ENCODE measurements around the gene OSTC. TPM values are rescaled to one million over a fixed set of nuclear protein-coding genes. Genes with fewer than 3 reads are reported as not detected.

OSTC gene
- 10 to 100 TPM; 81.4 to 85.1 TPM for total RNA-seq

- CTCF ChIA-PET, result interaction anchor here (0.5 to 1.4 kb wide), 5 partner anchors 18 to 78 kb away, joined by 3 to 7 read pairs (median 4); partner anchors contain the start of gene RPL34
- Mint-ChIP-seq H3K27ac (peak within 1 kb of the TSS; percentile 82), H3K4me1 (peaks cover 39% of the 10 kb centered on the region), H3K9me3 (no peaks in the 10 kb centered on the region), H3K4me3 (peak within 1 kb of the TSS; percentile 92), H3K36me3 (ENCODE audit: low read depth) (peaks cover 17% of the 10 kb centered on the region), H3K27me3 (no peaks in the 10 kb centered on the region)
- peak; percentile 91 for DNase-seq
- POLR2A ChIA-PET, result interaction anchor here (0.7 to 3.9 kb wide), 13 partner anchors 9 to 661 kb away, joined by 3 to 41 read pairs (median 5); partner anchors contain the start of genes HADH and RPL34
Observed at GRCh38 chr4:108650212-108651013, at the start of gene OSTC. OSTC (plus strand) TSS chr4:108650599; CDS start chr4:108650656, 57 bp downstream.

- CTCF ChIA-PET, result no interaction called here
- Mint-ChIP-seq H3K27ac (no peak overlapping the region), H3K4me1 (peaks cover 11% of the 10 kb centered on the region), H3K4me3 (no peak overlapping the region), H3K9me3 (peaks cover under 1% of the 10 kb centered on the region), H3K27me3 (no peaks in the 10 kb centered on the region), H3K36me3 (ENCODE audit: low read depth) (no peaks in the 10 kb centered on the region)
- POLR2A ChIA-PET, result no interaction called here
- no peak for DNase-seq
Observed at GRCh38 chr4:108601106-108601505, 49.3 kb upstream of the OSTC start.

DNA sequence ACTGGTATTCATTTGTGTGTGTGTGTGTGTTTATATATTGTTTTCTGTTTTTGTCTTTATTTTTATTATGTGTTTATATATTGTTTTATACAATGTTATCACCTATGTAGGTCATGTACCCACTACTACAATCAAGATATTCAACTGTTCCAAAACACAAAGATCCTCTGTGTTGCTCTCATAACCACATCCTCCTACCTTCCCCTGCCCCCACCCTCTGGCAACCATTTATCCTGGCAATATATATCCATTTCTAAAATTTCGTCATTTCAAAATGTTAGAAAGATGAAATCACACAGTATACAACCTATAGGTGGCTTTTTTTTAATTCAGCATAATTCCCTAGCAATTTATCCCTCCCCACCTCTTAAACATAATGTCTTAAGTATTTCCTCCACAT is 48.9 kb upstream of the OSTC start:
- Mint-ChIP-seq H3K4me3 (no peak overlapping the region), H3K4me1 (peaks cover 11% of the 10 kb centered on the region), H3K36me3 (ENCODE audit: low read depth) (no peaks in the 10 kb centered on the region), H3K27me3 (no peaks in the 10 kb centered on the region), H3K27ac (no peak overlapping the region), H3K9me3 (peaks cover 2% of the 10 kb centered on the region)
- CTCF ChIA-PET, result interaction anchor here (0.9 kb wide), 1 partner anchor 571 kb away, joined by 3 read pairs; no protein-coding TSS in a partner anchor
- no peak for DNase-seq
- POLR2A ChIA-PET, result no interaction called here

- H3K27ac Mint-ChIP-seq, result no peak overlapping the region
- ChIA-PET CTCF (interaction anchor here (0.9 kb wide), 1 partner anchor 571 kb away, joined by 3 read pairs; no protein-coding TSS in a partner anchor), POLR2A (no interaction called here)
Observed at GRCh38 chr4:108602163-108602562, 48.2 kb upstream of the OSTC start.

GRCh38 chr4:108607079-108607815 is 43.2 kb upstream of the OSTC start:
- H3K27ac Mint-ChIP-seq, result no peak overlapping the region
- DNase-seq, result no peak
- H3K36me3 Mint-ChIP-seq (ENCODE audit: low read depth), result peaks cover 5% of the 10 kb centered on the region
- H3K9me3 Mint-ChIP-seq, result peaks cover 2% of the 10 kb centered on the region
- CTCF ChIA-PET, result interaction anchor here (0.6 to 1.1 kb wide), 3 partner anchors 13 to 35 kb away, joined by 3 to 4 read pairs (median 3); no protein-coding TSS in a partner anchor
- no peak overlapping the region for H3K4me3 Mint-ChIP-seq
- H3K4me1 Mint-ChIP-seq, result no peaks in the 10 kb centered on the region
- H3K27me3 Mint-ChIP-seq, result no peaks in the 10 kb centered on the region
- POLR2A ChIA-PET, result interaction anchor here (1.6 kb wide), 1 partner anchor 12 kb away, joined by 4 read pairs; no protein-coding TSS in a partner anchor

More at GRCh38 chr4:108602163-108602562, 48.2 kb upstream of the OSTC start:
- H3K9me3 Mint-ChIP-seq, result peaks cover 2% of the 10 kb centered on the region
- no peaks in the 10 kb centered on the region for H3K27me3 Mint-ChIP-seq
- no peak overlapping the region for H3K4me3 Mint-ChIP-seq
- peaks cover 5% of the 10 kb centered on the region for H3K36me3 Mint-ChIP-seq (ENCODE audit: low read depth)
- DNase-seq, result no peak
- H3K4me1 Mint-ChIP-seq, result peaks cover 11% of the 10 kb centered on the region

DNA sequence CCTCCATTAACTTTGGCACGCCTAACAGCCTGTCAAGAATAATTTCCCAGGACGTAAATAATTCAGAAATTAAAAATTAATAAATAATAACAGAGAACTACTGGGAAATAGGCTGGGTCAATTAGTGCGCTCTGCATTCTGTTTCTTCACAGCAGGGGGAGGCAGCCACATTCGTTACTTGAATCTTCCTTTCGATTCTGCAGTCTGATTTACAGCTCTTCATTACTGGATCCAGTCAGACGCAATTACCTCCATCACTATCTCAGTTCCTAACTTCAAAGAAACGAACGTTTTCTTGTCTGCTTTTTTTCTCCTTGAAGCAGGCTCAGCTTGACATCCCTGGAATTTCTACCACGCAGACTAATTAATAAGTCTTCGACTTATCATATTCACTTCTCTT is 39.0 kb upstream of the OSTC start:
- Mint-ChIP-seq H3K27me3 (no peaks in the 10 kb centered on the region), H3K9me3 (peaks cover 4% of the 10 kb centered on the region), H3K27ac (no peak overlapping the region), H3K4me3 (no peak overlapping the region), H3K4me1 (no peaks in the 10 kb centered on the region), H3K36me3 (ENCODE audit: low read depth) (peaks cover 13% of the 10 kb centered on the region)
- no peak for DNase-seq
- POLR2A ChIA-PET, result no interaction called here
- CTCF ChIA-PET, result interaction anchor here (1.0 kb wide), 1 partner anchor 8 kb away, joined by 6 read pairs; no protein-coding TSS in a partner anchor

- POLR2A ChIA-PET, result no interaction called here
- no peaks in the 10 kb centered on the region for H3K27me3 Mint-ChIP-seq
- H3K9me3 Mint-ChIP-seq, result peaks cover 6% of the 10 kb centered on the region
- H3K36me3 Mint-ChIP-seq (ENCODE audit: low read depth), result peaks cover 15% of the 10 kb centered on the region
- H3K4me1 Mint-ChIP-seq, result no peaks in the 10 kb centered on the region
- H3K4me3 Mint-ChIP-seq, result no peak overlapping the region
- H3K27ac Mint-ChIP-seq, result no peak overlapping the region
- CTCF ChIA-PET, result no interaction called here
- no peak for DNase-seq
Observed at GRCh38 chr4:108612365-108612764, 38.0 kb upstream of the OSTC start.

- peak; percentile 45 for DNase-seq
- H3K4me1 Mint-ChIP-seq, result peaks cover 51% of the 10 kb centered on the region
- peak overlapping the region; percentile 82 for H3K4me3 Mint-ChIP-seq
- peaks cover 51% of the 10 kb centered on the region for H3K36me3 Mint-ChIP-seq (ENCODE audit: low read depth)
- POLR2A ChIA-PET, result interaction anchor here (0.7 to 3.9 kb wide), 13 partner anchors 11 to 589 kb away, joined by 3 to 41 read pairs (median 4); partner anchors contain the start of genes LEF1 and OSTC
- CTCF ChIA-PET, result interaction anchor here (1.3 to 1.5 kb wide), 2 partner anchors 31 to 600 kb away, joined by 6 to 7 read pairs; partner anchors contain the start of gene OSTC
- peak overlapping the region; percentile 87 for H3K27ac Mint-ChIP-seq
- H3K9me3 Mint-ChIP-seq, result peaks cover 6% of the 10 kb centered on the region
- no peaks in the 10 kb centered on the region for H3K27me3 Mint-ChIP-seq
Observed at GRCh38 chr4:108619372-108620100, 30.9 kb upstream of the OSTC start.

- Mint-ChIP-seq H3K9me3 (peaks cover 6% of the 10 kb centered on the region), H3K36me3 (ENCODE audit: low read depth) (peaks cover 59% of the 10 kb centered on the region), H3K27ac (peak within 1 kb of the TSS; percentile 87), H3K27me3 (no peaks in the 10 kb centered on the region), H3K4me3 (peak within 1 kb of the TSS; percentile 82), H3K4me1 (peaks cover 54% of the 10 kb centered on the region)
- ChIA-PET CTCF (interaction anchor here (1.3 to 1.5 kb wide), 2 partner anchors 30 to 601 kb away, joined by 6 to 7 read pairs; partner anchors contain the start of gene OSTC), POLR2A (interaction anchor here (0.7 to 3.9 kb wide), 15 partner anchors 10 to 900 kb away, joined by 3 to 41 read pairs (median 4); partner anchors contain the start of genes LEF1, OSTC and PAPSS1)
- peak; percentile 96 for DNase-seq
Observed at GRCh38 chr4:108620101-108620932, 30.1 kb upstream of the OSTC start, which contains the start of gene RPL34. RPL34 (plus strand) TSS chr4:108620576; CDS start chr4:108621960, 1,384 bp downstream.

DNA sequence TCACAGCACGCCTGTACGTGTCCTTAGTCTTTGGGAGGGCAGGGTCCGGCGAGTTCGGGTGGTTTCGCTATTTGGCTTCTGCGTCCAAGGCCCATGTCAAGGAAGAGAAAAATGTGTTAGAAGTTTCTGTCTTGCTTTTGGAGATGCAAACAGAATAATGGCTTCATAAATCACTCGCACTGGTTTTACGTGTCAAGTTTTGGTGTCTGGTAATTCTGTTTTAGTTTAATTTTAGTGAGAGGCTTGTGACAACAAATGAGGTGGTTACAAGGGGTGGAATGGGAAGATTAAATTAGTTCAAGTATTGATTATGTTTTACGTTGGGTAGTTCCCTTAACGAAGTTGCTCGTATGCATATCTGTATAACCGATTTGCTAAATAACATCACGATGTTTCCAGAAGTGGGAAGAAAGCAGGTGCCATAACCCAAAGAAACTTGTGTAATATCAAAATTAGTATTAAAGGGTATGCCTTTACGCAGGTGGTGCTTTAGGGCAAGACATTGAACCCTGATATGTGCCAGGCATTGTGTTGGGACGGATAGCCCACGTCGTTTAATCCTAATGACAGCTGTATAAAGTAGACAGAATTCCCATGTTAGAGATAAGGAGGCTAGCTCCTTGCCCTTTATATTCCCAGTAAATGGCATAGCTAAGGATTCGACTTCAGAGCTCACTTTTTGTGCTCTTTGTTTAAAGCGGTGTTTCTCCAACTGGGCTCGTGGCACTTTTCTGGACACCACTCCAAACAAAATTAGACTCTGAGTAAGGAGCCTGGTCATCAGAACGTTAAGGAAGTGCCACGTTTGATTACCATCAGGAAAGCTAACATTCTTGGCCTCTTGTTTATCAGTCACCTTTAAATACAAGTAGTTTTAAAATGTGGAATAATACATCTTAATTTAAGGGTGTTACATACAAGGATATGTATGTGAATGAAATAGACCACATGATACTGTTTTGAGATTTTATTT is 29.2 kb upstream of the OSTC start:
- peaks cover 57% of the 10 kb centered on the region for H3K4me1 Mint-ChIP-seq
- ChIA-PET POLR2A (interaction anchor here (1.1 to 3.9 kb wide), 11 partner anchors 10 to 901 kb away, joined by 3 to 41 read pairs (median 5); partner anchors contain the start of genes LEF1, OSTC and PAPSS1), CTCF (interaction anchor here (1.3 kb wide), 1 partner anchor 29 kb away, joined by 7 read pairs; the partner anchor contains the start of gene OSTC)

More for the DNA sequence above, 29.2 kb upstream of the OSTC start:
- DNase-seq, result no peak
- H3K27me3 Mint-ChIP-seq, result no peaks in the 10 kb centered on the region
- peak overlapping the region; percentile 87 for H3K27ac Mint-ChIP-seq
- H3K9me3 Mint-ChIP-seq, result peaks cover 4% of the 10 kb centered on the region
- peaks cover 62% of the 10 kb centered on the region for H3K36me3 Mint-ChIP-seq (ENCODE audit: low read depth)
- peak overlapping the region; percentile 82 for H3K4me3 Mint-ChIP-seq
